SK-N-SH (cell line): ENCODE data around the gene PDK2. TPM values are rescaled to one million over a fixed set of nuclear protein-coding genes. Genes with fewer than 3 reads are reported as not detected.

Experiments
- CTCF ChIA-PET: fragments of 300-600, 350-600 bp; formaldehyde crosslinking; extraction: SDS; loops from one replicate; lab custom pipeline; 2021; lab: Yijun Ruan, JAX
- POLR2A ChIA-PET: fragments of 350-600 bp; sonication (Branson Sonifier 250); formaldehyde crosslinking; extraction: SDS; loops from one replicate; lab custom pipeline; 2020; ENCODE audit warnings: antibody characterized with exemption, inconsistent platforms; lab: Yijun Ruan, JAX
- DNase-seq: peaks from one replicate; pipeline ENCODE4 v3.0.0; 2012
- H2AFZ ChIP-seq: fragments of 200-600 bp; sonication (generic); 2 replicates; pipeline ENCODE4 v1.8.1; 2016; ENCODE audit warnings: antibody characterized with exemption, mild to moderate bottlenecking, low read depth
- H3F3A ChIP-seq: fragments of 200-600 bp; sonication (generic); replicated peaks from 2 replicates; pipeline ENCODE3; 2016; ENCODE audit warnings: antibody characterized with exemption, mild to moderate bottlenecking; ENCODE audit not compliant: insufficient read depth
- H3K27ac ChIP-seq, 2 experiments: fragments of 200-500 bp in 1 of 2; fragments of 200-600 bp in 1 of 2; sonication (Bioruptor generic) in 1 of 2; sonication (generic), shearing (Covaris generic) in 1 of 2; 2 replicates each; pipeline versions ENCODE4 v1.5.1 to v1.6.1; 2014 to 2016; ENCODE audit warnings: low read depth in 2 of 2, inconsistent platforms in 1 of 2, low read length in 1 of 2, mild to moderate bottlenecking in 1 of 2, mixed read lengths in 1 of 2
- H3K27me3 ChIP-seq: fragments of 200-600 bp; sonication (generic), shearing (Covaris generic); 2 replicates; pipeline ENCODE4 v1.6.1; 2016; ENCODE audit warnings: mixed run types; ENCODE audit not compliant: insufficient read depth
- H3K36me3 ChIP-seq, 2 experiments: fragments of 200-500 bp in 1 of 2; fragments of 200-600 bp in 1 of 2; sonication (Bioruptor generic) in 1 of 2; sonication (generic) in 1 of 2; replicated peaks in 1 of 2; 2 replicates each; pipeline versions ENCODE3 to v1.5.1; 2014 to 2016; ENCODE audit warnings: low read length in 1 of 2, mild to moderate bottlenecking in 1 of 2; ENCODE audit not compliant: insufficient read depth in 2 of 2, control insufficient read depth in 1 of 2
- H3K4me1 ChIP-seq, 2 experiments: fragments of 200-500 bp in 1 of 2; fragments of 200-600 bp in 1 of 2; sonication (Bioruptor generic) in 1 of 2; sonication (generic), shearing (Covaris generic) in 1 of 2; 2 replicates each; pipeline versions ENCODE4 v1.5.1 to v1.6.1; 2014 to 2016; ENCODE audit warnings: low read depth in 1 of 2, low read length in 1 of 2, mixed run types in 1 of 2; ENCODE audit not compliant: insufficient read depth in 2 of 2, control insufficient read depth in 1 of 2
- H3K4me2 ChIP-seq: fragments of 200-600 bp; sonication (generic), shearing (Covaris generic); 2 replicates; pipeline ENCODE4 v1.6.1; 2017; ENCODE audit warnings: mixed run types
- H3K4me3 ChIP-seq, 2 experiments: fragments of 200-500 bp in 1 of 2; fragments of 200-600 bp in 1 of 2; sonication (Bioruptor generic) in 1 of 2; sonication (generic), shearing (Covaris generic) in 1 of 2; 2 replicates each; pipeline versions ENCODE4 v1.5.1 to v1.8.1; 2014 to 2016; ENCODE audit warnings: low read depth in 2 of 2, inconsistent platforms in 1 of 2, low read length in 1 of 2, mild to moderate bottlenecking in 1 of 2, mixed read lengths in 1 of 2, moderate library complexity in 1 of 2
- H3K79me2 ChIP-seq: fragments of 200-600 bp; sonication (generic); 2 replicates; pipeline ENCODE4 v1.8.1; 2017; ENCODE audit warnings: mild to moderate bottlenecking; ENCODE audit not compliant: insufficient read depth
- H3K9ac ChIP-seq: fragments of 200-600 bp; sonication (generic); 2 replicates; pipeline ENCODE4 v1.6.1; 2017; ENCODE audit warnings: mixed run types
- H3K9me2 ChIP-seq: fragments of 200-600 bp; sonication (generic); 2 replicates; pipeline ENCODE4 v1.6.1; 2017; ENCODE audit warnings: mixed run types
- H3K9me3 ChIP-seq: fragments of 200-600 bp; sonication (generic); 2 replicates; pipeline ENCODE4 v1.6.1; 2017; ENCODE audit warnings: mixed run types, mild to moderate bottlenecking, moderate library complexity
- H4K20me1 ChIP-seq: fragments of 200-600 bp; sonication (generic); 2 replicates; pipeline ENCODE4 v1.6.1; 2017; ENCODE audit warnings: mild to moderate bottlenecking, mixed run types; ENCODE audit not compliant: insufficient read depth
- MXI1 ChIP-seq: IDR thresholded peaks from 2 replicates; pipeline ENCODE4 v1.6.1; 2012; ENCODE audit warnings: mild to moderate bottlenecking, low read depth, low read length, improper control_type of control experiment
- NFIC ChIP-seq: IDR thresholded peaks from 2 replicates; pipeline ENCODE4 v1.4.0; 2012; ENCODE audit warnings: borderline replicate concordance
- POLR2AphosphoS5 ChIP-seq: IDR thresholded peaks from 2 replicates; pipeline ENCODE4 v1.6.1; 2012; ENCODE audit warnings: low read depth, low read length
- SMC3 ChIP-seq: IDR thresholded peaks from 2 replicates; pipeline ENCODE4 v1.6.1; 2012; ENCODE audit warnings: low read depth, low read length, improper control_type of control experiment
- TAF1 ChIP-seq: IDR thresholded peaks from 2 replicates; pipeline ENCODE4 v1.6.1; 2012; ENCODE audit warnings: low read depth, mild to moderate bottlenecking, low read length, moderate library complexity, borderline replicate concordance
- TEAD4 ChIP-seq: IDR thresholded peaks from 2 replicates; pipeline ENCODE4 v1.4.0; 2012; ENCODE audit warnings: mild to moderate bottlenecking, borderline replicate concordance; ENCODE audit not compliant: insufficient read depth
- WGBS: methylation state at CpG from one replicate; pipeline ENCODE4 v1.1.6; 2017; ENCODE audit warnings: low lambda C conversion rate; 5-methylcytosine and 5-hydroxymethylcytosine counted together
- polyA plus RNA-seq, 3 experiments: library from polyadenylated mRNA; depleted of rRNA; stranded (reverse); fragments of >200 nt; gene quantifications; 2 replicates each; pipeline ENCODE4 v1.2.3, GENCODE V29; 2012
- TF ChIP-seq, protein P1 (sequence below): fragments of 200-600 bp; sonication (generic); IDR thresholded peaks from 2 replicates; pipeline ENCODE4 v1.6.1; 2017; ENCODE audit warnings: antibody characterized with exemption, mild to moderate bottlenecking, moderate library complexity
- TF ChIP-seq, protein P2 (sequence below): fragments of 150-350 bp; IDR thresholded peaks from 2 replicates; pipeline ENCODE4 v1.6.1; 2017; ENCODE audit warnings: antibody characterized with exemption, low read length, low read depth, borderline replicate concordance

The PDK2 gene
- polyA plus RNA-seq, 1 of the 3 experiments (the other 2 are of a cell fraction) = 124 TPM

DNA sequence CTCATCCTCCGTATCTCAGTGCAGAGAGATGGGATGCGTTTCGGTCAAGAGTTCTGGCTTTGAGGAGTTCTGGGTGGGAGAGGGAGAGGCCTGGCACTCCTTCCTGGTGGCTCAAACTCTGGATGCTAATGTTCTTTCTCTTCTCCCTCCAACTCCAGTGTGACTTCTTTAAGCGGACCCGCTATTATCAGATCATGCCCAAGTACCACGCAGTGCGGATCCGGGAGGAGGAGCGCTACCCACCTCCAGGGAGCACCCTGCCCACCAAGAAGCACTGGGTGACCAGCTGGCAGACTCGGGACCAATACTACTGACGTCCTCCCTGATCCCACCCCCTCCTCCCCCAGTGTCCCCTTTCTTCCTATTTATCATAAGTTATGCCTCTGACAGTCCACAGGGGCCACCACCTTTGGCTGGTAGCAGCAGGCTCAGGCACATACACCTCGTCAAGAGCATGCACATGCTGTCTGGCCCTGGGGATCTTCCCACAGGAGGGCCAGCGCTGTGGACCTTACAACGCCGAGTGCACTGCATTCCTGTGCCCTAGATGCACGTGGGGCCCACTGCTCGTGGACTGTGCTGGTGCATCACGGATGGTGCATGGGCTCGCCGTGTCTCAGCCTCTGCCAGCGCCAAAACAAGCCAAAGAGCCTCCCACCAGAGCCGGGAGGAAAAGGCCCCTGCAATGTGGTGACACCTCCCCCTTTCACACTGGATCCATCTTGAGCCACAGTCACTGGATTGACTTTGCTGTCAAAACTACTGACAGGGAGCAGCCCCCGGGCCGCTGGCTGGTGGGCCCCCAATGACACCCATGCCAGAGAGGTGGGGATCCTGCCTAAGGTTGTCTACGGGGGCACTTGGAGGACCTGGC is 6.0 kb upstream of the PDK2 start:
- peaks cover 46 to 62% of the 10 kb centered on the region in 2 experiments for H3K36me3 ChIP-seq
- H2AFZ ChIP-seq = no peak overlapping the region
- no peaks in the 10 kb centered on the region for H3K4me1 ChIP-seq
- peaks cover 26% of the 10 kb centered on the region for H3K79me2 ChIP-seq
- ChIA-PET POLR2A (no interaction called here), CTCF (interaction anchor here (2.5 to 9.3 kb wide), 5 partner anchors 11 to 59 kb away, joined by 20 to 353 read pairs (median 73); partner anchors contain the start of gene ITGA3)
- no peak overlapping the region for H3K4me2 ChIP-seq
- H3K27me3 ChIP-seq = no peaks in the 10 kb centered on the region
- TF ChIP-seq, protein P1, sequence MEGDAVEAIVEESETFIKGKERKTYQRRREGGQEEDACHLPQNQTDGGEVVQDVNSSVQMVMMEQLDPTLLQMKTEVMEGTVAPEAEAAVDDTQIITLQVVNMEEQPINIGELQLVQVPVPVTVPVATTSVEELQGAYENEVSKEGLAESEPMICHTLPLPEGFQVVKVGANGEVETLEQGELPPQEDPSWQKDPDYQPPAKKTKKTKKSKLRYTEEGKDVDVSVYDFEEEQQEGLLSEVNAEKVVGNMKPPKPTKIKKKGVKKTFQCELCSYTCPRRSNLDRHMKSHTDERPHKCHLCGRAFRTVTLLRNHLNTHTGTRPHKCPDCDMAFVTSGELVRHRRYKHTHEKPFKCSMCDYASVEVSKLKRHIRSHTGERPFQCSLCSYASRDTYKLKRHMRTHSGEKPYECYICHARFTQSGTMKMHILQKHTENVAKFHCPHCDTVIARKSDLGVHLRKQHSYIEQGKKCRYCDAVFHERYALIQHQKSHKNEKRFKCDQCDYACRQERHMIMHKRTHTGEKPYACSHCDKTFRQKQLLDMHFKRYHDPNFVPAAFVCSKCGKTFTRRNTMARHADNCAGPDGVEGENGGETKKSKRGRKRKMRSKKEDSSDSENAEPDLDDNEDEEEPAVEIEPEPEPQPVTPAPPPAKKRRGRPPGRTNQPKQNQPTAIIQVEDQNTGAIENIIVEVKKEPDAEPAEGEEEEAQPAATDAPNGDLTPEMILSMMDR = no peak
- no peak for TF ChIP-seq MXI1
- TF ChIP-seq SMC3 = no peak
- TF ChIP-seq, protein P2, sequence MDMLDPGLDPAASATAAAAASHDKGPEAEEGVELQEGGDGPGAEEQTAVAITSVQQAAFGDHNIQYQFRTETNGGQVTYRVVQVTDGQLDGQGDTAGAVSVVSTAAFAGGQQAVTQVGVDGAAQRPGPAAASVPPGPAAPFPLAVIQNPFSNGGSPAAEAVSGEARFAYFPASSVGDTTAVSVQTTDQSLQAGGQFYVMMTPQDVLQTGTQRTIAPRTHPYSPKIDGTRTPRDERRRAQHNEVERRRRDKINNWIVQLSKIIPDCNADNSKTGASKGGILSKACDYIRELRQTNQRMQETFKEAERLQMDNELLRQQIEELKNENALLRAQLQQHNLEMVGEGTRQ = no peak
- no peak for TF ChIP-seq NFIC
- TF ChIP-seq TAF1 = no peak
- TF ChIP-seq, all 33 proteins: peak for 0
- DNase-seq = no peak
- H3K9me3 ChIP-seq = no peaks in the 10 kb centered on the region
- H3K9ac ChIP-seq = no peak overlapping the region
- H3K4me3 ChIP-seq = no peak overlapping the region
- H3F3A ChIP-seq = peaks cover 94% of the 10 kb centered on the region
- no peaks in the 10 kb centered on the region for H3K9me2 ChIP-seq
- H3K27ac ChIP-seq = peak overlapping the region in 1 of 2 experiments; percentile 32; a peak in 2 of 4 replicates
- WGBS = 90% methylated on average over 23 of the region's 25 CpGs
- H4K20me1 ChIP-seq = peaks cover 83% of the 10 kb centered on the region

DNA sequence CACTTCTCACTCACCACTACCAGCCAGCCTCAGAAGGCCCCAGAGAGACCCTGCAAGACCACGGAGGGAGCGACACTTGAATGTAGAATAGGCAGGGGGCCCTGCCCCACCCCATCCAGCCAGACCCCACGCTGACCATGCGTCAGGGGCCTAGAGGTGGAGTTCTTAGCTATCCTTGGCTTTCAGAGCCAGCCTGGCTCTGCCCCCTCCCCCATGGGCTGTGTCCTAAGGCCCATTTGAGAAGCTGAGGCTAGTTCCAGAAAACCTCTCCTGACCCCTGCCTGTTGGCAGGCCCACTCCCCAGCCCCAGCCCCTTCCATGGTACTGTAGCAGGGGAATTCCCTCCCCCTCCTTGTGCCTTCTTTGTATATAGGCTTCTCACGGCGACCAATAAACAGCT is 5.1 kb upstream of the PDK2 start:
- TF ChIP-seq TEAD4 (no peak), POLR2AphosphoS5 (peak; percentile 18; the same call in 1 of the 2 replicates)
- TF ChIP-seq, all 33 proteins: peak for 1
- POLR2A ChIA-PET = interaction anchor here (2.4 kb wide), 1 partner anchor 71 kb away, joined by 8 read pairs; no protein-coding TSS in a partner anchor

More for the DNA sequence above, 5.1 kb upstream of the PDK2 start:
- Histone ChIP-seq H3K9me2 (no peaks in the 10 kb centered on the region), H3K4me3 (no peak overlapping the region), H3K79me2 (peaks cover 26% of the 10 kb centered on the region), H3K9me3 (no peaks in the 10 kb centered on the region), H3K4me1 (peaks cover 3 to 4% of the 10 kb centered on the region in 2 experiments; a peak in 1 of 4 replicates), H3K9ac (no peak overlapping the region), H3K27me3 (no peaks in the 10 kb centered on the region), H4K20me1 (peaks cover 74% of the 10 kb centered on the region), H3K27ac (peak overlapping the region in 1 of 2 experiments; percentile 64; a peak in 1 of 4 replicates), H3F3A (peaks cover 93% of the 10 kb centered on the region), H3K4me2 (no peak overlapping the region), H3K36me3 (peaks cover 42 to 54% of the 10 kb centered on the region in 2 experiments), H2AFZ (no peak overlapping the region)
- CTCF ChIA-PET = interaction anchor here (1.0 to 9.3 kb wide), 4 partner anchors 10 to 71 kb away, joined by 3 to 221 read pairs (median 6); no protein-coding TSS in a partner anchor
- DNase-seq = no peak
- 96% methylated on average over 6 of the region's 6 CpGs for WGBS
